ENCODE data around the gene AUTS2. TPM values are rescaled to one million over a fixed set of nuclear protein-coding genes. Genes with fewer than 3 reads are reported as not detected.

AUTS2 gene
- total and polyA plus RNA-seq, 2 experiments from 2014 or later: 32.0 to 91.0 TPM

GRCh38 chr7:69768986-69769595 is 170.8 kb downstream of the AUTS2 start:
- DNase-seq (ENCODE audit: low spot score): no peak
- ATAC-seq: no peak

More at GRCh38 chr7:69768986-69769595, 170.8 kb downstream of the AUTS2 start:
- 0 out of 2 replicates have a peak, but pooled peaks cover 11% of the 10 kb centered on the region for H3K4me1 ChIP-seq (ENCODE audit: insufficient read depth)
- H3F3A ChIP-seq (replicated peaks; ENCODE audit: low read depth): no peaks in the 10 kb centered on the region
- H2AFZ ChIP-seq: no peak overlapping the region
- no peaks in the 10 kb centered on the region for H4K20me1 ChIP-seq (replicated peaks; ENCODE audit: insufficient read depth)
- no peaks in the 10 kb centered on the region for H3K36me3 ChIP-seq (ENCODE audit: insufficient read depth)
- Mint-ChIP-seq H3K36me3 (ENCODE audit: low read depth) (no peaks in the 10 kb centered on the region), H3K9me3 (no peaks in the 10 kb centered on the region), H3K27me3 (ENCODE audit: insufficient read depth, low read depth, poor library complexity) (no peaks in the 10 kb centered on the region), H3K27ac (no peak overlapping the region), H3K4me1 (peaks cover 16% of the 10 kb centered on the region), H3K4me3 (no peak overlapping the region)
- H3K9me2 ChIP-seq (ENCODE audit: insufficient read depth): no peaks in the 10 kb centered on the region
- no peaks in the 10 kb centered on the region for H3K27me3 ChIP-seq (ENCODE audit: insufficient read depth)
- TF ChIP-seq, protein P1, sequence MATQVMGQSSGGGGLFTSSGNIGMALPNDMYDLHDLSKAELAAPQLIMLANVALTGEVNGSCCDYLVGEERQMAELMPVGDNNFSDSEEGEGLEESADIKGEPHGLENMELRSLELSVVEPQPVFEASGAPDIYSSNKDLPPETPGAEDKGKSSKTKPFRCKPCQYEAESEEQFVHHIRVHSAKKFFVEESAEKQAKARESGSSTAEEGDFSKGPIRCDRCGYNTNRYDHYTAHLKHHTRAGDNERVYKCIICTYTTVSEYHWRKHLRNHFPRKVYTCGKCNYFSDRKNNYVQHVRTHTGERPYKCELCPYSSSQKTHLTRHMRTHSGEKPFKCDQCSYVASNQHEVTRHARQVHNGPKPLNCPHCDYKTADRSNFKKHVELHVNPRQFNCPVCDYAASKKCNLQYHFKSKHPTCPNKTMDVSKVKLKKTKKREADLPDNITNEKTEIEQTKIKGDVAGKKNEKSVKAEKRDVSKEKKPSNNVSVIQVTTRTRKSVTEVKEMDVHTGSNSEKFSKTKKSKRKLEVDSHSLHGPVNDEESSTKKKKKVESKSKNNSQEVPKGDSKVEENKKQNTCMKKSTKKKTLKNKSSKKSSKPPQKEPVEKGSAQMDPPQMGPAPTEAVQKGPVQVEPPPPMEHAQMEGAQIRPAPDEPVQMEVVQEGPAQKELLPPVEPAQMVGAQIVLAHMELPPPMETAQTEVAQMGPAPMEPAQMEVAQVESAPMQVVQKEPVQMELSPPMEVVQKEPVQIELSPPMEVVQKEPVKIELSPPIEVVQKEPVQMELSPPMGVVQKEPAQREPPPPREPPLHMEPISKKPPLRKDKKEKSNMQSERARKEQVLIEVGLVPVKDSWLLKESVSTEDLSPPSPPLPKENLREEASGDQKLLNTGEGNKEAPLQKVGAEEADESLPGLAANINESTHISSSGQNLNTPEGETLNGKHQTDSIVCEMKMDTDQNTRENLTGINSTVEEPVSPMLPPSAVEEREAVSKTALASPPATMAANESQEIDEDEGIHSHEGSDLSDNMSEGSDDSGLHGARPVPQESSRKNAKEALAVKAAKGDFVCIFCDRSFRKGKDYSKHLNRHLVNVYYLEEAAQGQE (IDR thresholded peaks at IDR 0.05; ENCODE audit: unreplicated experiment): no peak
- TF ChIP-seq NANOG (IDR thresholded peaks at IDR 0.05; ENCODE audit: borderline replicate concordance) (no peak), ETS1 (IDR thresholded peaks at IDR 0.05) (no peak), CTCF (conservative IDR thresholded peaks at IDR 0.05; ENCODE audit: low read depth in 2 of 2) (no peak), ZNF462 (CRISPR knock-in tag; IDR thresholded peaks at IDR 0.05) (no peak), ZNF114 (CRISPR knock-in tag; IDR thresholded peaks at IDR 0.05) (no peak), CREB1 (CRISPR knock-in tag; IDR thresholded peaks at IDR 0.05; ENCODE audit: low read depth) (no peak)
- no peak overlapping the region for H3K4me2 ChIP-seq
- H3K4me3 ChIP-seq: no peak overlapping the region
- H3K79me2 ChIP-seq (replicated peaks; ENCODE audit: insufficient read depth): no peaks in the 10 kb centered on the region
- H3K27ac ChIP-seq (ENCODE audit: low read depth): no peak overlapping the region

Data from GM23338 (cell line).